ENCODE data around the gene BBS9.
"Not testable (repeated sequence)": the region's sequence is repeated elsewhere in the genome, so short reads cannot be mapped to it uniquely, and the experiment has no call there.

Gene BBS9

DNA sequence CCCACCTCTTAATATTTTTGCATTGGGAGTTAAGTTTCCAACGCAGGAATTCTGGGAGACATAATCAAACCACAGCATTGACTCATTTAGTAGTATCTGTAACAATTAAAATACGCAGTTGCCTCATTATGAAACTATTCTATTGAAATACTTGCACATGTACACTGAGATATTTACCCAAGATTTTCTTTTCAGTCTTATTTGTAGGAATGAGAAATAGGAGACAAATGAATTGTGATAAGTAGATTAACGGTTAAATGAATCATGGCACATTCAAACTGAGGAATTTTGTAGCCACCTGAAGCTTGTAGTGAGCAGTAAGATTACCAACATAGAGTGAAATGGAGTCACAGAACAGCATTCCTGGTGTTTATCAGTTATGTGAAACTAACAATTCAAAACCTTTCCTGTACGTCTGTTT is 38.2 kb upstream of the BBS9 start:
- Mint-ChIP-seq H3K36me3 (ENCODE audit: low read depth) (peaks cover 36% of the 10 kb centered on the region), H3K9me3 (no peaks in the 10 kb centered on the region), H3K27ac (no peak overlapping the region), H3K27me3 (ENCODE audit: low read depth) (no peaks in the 10 kb centered on the region), H3K4me1 (no peaks in the 10 kb centered on the region), H3K4me3 (no peak overlapping the region)
- TF ChIP-seq, protein P1, sequence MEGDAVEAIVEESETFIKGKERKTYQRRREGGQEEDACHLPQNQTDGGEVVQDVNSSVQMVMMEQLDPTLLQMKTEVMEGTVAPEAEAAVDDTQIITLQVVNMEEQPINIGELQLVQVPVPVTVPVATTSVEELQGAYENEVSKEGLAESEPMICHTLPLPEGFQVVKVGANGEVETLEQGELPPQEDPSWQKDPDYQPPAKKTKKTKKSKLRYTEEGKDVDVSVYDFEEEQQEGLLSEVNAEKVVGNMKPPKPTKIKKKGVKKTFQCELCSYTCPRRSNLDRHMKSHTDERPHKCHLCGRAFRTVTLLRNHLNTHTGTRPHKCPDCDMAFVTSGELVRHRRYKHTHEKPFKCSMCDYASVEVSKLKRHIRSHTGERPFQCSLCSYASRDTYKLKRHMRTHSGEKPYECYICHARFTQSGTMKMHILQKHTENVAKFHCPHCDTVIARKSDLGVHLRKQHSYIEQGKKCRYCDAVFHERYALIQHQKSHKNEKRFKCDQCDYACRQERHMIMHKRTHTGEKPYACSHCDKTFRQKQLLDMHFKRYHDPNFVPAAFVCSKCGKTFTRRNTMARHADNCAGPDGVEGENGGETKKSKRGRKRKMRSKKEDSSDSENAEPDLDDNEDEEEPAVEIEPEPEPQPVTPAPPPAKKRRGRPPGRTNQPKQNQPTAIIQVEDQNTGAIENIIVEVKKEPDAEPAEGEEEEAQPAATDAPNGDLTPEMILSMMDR (IDR thresholded peaks at IDR 0.05; ENCODE audit: unreplicated experiment in 3 of 3), result no peak

GRCh38 chr7:33091641-33092191 is 37.6 kb upstream of the BBS9 start:
- Mint-ChIP-seq H3K27me3 (ENCODE audit: low read depth) (no peaks in the 10 kb centered on the region), H3K4me1 (no peaks in the 10 kb centered on the region), H3K27ac (no peak overlapping the region), H3K9me3 (no peaks in the 10 kb centered on the region), H3K36me3 (ENCODE audit: low read depth) (peaks cover 42% of the 10 kb centered on the region), H3K4me3 (no peak overlapping the region)
- TF ChIP-seq, protein P1 (IDR thresholded peaks at IDR 0.05; ENCODE audit: unreplicated experiment in 3 of 3), result no peak

DNA sequence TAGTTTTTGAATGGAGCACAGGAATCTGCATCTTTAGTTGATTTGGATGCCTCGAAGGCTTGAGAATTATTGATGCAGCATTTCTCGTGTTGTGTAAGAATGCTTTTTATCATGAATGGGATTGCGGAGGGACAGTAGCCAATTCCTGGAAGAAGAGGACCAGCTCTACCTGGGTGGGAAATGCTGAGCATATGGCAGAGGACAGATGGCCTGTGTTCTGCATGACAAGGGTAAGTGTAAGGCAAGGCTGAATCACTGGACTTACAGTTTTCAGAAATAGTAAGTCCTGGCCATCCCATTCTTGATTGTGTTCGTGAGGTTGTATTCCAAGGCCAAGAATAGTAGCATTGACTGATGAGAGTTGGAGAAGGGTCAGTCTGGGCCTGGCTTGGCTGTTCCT is 36.1 kb upstream of the BBS9 start:
- Mint-ChIP-seq H3K4me3 (no peak overlapping the region), H3K27me3 (ENCODE audit: low read depth) (no peaks in the 10 kb centered on the region)

DNA sequence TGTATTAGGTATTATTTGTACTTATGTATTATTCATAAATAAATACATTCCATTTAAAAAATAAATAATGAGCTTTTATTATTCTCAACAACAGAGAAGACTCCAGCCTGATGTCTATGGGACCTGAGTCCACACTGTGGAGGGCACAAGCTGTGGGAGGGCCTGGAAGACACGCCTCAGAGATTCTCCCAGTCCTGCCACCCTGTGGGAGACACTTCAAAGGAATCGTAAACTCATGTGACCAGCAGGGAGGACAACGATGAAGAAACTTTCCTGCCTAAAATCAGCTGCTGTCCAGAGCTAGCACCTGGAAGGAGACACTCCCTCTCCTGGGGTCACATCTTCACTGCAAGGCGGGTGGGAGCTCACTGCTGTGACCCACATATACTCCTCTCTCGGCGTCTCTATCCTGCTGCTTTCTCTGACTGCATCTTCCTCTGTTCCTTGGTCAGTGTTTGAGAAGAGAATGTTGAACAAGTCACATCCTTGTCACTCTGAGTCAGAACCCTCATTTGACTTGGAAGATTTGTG is 34.6 kb upstream of the BBS9 start:
- H3K4me3 Mint-ChIP-seq; H3K9me3 Mint-ChIP-seq; H3K4me1 Mint-ChIP-seq; H3K27me3 Mint-ChIP-seq (ENCODE audit: low read depth); H3K27ac Mint-ChIP-seq: not testable (repeated sequence)
- peaks cover 72% of the 10 kb centered on the region for H3K36me3 Mint-ChIP-seq (ENCODE audit: low read depth)

More for the DNA sequence above, 36.1 kb upstream of the BBS9 start:
- TF ChIP-seq, protein P1 (IDR thresholded peaks at IDR 0.05; ENCODE audit: unreplicated experiment in 3 of 3), result no peak
- Mint-ChIP-seq H3K36me3 (ENCODE audit: low read depth) (peaks cover 57% of the 10 kb centered on the region), H3K4me1 (no peaks in the 10 kb centered on the region), H3K27ac (no peak overlapping the region), H3K9me3 (no peaks in the 10 kb centered on the region)

- Mint-ChIP-seq H3K4me3 (no peak overlapping the region), H3K9me3 (no peaks in the 10 kb centered on the region), H3K4me1 (no peaks in the 10 kb centered on the region), H3K36me3 (ENCODE audit: low read depth) (peaks cover 85% of the 10 kb centered on the region), H3K27ac (no peak overlapping the region), H3K27me3 (ENCODE audit: low read depth) (no peaks in the 10 kb centered on the region)
- TF ChIP-seq, protein P1 (IDR thresholded peaks at IDR 0.05; ENCODE audit: unreplicated experiment in 3 of 3), result no peak
Measured at GRCh38 chr7:33099154-33099940, 30.0 kb upstream of the BBS9 start.

DNA sequence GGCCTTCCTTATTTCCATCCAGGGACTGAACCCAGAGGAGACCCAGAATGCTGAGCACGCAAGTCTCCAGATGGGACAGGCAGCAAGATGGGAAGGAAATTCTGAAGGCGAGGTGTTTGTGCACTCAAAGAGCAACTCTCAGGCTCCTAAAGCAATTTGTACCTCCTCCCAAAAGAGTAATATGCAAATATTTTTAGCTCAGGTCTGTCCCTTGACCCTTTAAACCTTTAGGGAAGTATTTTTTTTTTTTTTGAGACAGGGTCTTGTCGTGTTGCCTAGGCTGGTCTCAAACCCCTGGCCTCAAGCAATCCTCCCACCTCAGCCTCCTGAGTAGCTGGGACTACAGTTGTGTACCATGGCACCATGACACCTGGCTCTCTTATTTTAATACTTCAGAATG is 28.6 kb upstream of the BBS9 start:
- peaks cover 73% of the 10 kb centered on the region for H3K36me3 Mint-ChIP-seq (ENCODE audit: low read depth)
- TF ChIP-seq, protein P1 (IDR thresholded peaks at IDR 0.05; ENCODE audit: unreplicated experiment in 3 of 3), result no peak
- H3K4me3 Mint-ChIP-seq, result no peak overlapping the region
- no peak overlapping the region for H3K27ac Mint-ChIP-seq
- H3K9me3 Mint-ChIP-seq, result no peaks in the 10 kb centered on the region
- H3K4me1 Mint-ChIP-seq, result no peaks in the 10 kb centered on the region
- H3K27me3 Mint-ChIP-seq (ENCODE audit: low read depth), result no peaks in the 10 kb centered on the region

Measured in nephron (organoid).